GM21717 (cell line): ENCODE measurements around the gene ZNF322.
"Not testable (repeated sequence)": the region's sequence is repeated elsewhere in the genome, so short reads cannot be mapped to it uniquely, and the experiment has no call there.

ENCODE experiments used
- ATAC-seq: cut with Tn5 transposase; IDR thresholded peaks from one replicate; pipeline ENCODE4 v1.9.1; 2021; ENCODE audit warnings: mild to moderate bottlenecking, moderate library complexity; ENCODE audit not compliant: unreplicated experiment

The ZNF322 gene, protein sequence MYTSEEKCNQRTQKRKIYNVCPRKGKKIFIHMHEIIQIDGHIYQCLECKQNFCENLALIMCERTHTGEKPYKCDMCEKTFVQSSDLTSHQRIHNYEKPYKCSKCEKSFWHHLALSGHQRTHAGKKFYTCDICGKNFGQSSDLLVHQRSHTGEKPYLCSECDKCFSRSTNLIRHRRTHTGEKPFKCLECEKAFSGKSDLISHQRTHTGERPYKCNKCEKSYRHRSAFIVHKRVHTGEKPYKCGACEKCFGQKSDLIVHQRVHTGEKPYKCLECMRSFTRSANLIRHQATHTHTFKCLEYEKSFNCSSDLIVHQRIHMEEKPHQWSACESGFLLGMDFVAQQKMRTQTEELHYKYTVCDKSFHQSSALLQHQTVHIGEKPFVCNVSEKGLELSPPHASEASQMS

DNA sequence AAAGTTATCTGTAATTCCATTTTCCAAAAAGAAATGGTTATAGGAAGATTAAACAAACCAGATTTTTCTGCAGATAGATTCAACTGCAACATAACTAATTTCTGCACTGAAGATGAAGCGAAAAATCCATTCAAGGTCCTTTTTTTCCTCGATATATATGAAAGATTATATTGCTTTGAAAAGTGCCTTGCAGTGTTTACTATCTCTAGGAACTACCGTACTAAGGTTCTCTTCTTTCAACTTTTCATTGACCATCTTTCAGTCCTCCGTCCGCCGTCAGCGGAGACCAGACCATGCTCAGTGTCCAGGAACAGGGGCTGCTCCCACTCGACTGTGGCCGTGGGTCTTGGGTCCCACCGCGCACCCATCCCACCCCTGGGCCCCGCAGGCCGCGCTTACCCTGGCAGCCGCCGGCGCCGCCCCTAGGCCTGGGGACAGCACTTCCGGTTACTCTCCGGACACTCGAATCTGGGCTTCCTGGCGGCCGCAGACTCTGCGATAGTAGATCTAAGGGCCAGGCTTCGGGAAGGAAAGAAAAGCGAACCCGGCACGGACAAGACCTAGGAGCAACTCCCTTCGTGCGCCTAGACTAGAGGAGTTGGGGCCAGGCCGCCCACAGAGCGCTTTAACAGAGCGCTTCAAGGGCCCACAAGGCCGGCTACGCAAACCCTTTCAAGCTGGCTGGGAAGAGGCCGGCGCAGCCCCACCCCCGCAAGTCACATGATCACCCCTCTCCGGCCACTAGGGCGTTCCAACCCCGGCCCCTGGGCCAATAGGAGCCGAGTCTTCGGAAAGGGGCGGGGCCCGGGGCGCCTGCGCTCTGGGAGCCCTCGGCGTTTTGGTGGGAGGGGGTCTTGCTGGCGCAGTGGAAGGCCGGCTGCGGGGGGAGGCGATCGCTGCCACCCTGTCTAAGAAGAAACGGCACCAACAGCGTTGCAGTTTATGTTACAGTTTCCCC lies at the start of gene ZNF322:
TSS of gene ZNF322 (minus strand) at position 705 of the 958 bp plus-strand sequence. CDS start 21,193 bp downstream, outside the sequence.
- ATAC-seq = peak; percentile 98

- ATAC-seq = not testable (repeated sequence)
Observed at GRCh38 chr6:26705780-26706179, 46.2 kb upstream of the ZNF322 start.

DNA sequence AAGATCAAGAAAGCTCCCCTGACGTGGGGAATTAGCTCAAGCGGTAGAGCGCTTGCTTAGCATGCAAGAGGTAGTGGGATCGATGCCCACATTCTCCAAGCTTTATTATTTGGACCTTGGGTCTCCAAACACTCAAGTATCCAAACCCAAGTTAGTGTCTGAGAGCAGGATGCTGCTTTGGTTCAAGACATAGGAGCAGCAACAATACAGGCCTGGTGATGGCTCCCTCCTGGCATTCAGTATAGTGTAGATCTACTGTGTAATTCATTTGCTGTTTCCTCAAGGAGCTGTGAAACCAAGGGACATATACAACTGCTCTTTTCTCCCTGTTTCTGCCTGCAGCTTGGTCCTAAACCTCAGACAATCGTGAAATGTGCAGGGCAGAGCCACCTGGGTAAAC lies 45.8 kb upstream of the ZNF322 start:
- ATAC-seq = not testable (repeated sequence)

DNA sequence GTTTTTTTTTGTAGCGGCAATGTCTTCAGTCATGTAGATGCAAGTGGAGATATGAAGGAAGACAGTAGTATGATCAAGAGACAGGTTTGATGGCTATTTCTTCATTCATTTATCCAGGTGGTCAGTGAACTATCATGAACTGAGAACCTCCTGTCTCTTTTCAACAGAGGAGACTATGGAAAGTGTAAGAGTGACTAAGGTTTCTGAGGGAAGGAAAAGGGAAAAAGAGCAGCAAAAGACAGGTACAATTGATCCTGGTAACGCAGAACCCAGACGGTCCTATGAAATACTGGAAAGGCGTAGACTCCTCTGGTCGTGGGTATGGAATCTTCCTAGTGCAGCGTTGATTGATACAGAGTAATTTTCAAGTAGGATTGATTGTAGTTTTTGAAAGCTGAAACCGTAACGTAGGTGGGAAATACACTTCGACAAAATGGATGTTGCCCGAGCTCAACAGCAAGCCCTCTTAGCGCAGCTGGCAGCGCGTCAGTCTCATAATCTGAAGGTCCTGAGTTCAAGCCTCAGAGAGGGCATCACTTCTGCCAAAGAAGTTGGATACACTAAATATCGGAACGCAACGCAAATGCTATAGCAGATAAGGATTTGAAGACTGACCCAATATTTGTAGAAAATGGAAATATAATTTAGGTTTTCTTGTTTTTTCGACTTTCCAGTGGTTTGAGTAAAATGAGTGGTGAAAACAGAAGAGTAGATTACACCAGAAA lies 41.6 kb upstream of the ZNF322 start:
- not testable (repeated sequence) for ATAC-seq

DNA sequence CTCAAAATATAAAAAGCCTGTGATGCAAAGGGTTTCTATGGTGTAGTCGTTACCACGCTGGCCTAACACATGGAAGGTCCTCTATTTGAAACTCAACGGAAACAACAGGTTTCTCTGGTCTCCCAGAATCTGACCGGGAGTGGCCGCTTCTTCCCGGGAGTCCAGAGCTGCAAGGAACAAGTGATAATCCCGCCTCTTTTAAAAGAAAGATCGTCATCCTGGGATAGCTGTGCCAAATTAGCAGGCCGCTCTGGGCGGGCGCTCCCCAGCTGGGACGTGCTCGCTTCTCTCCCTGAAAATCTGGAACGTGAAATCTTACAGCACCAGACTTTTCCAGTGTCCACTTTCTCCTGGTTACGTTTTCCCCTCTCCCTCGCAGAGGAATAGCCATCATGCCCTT lies 38.0 kb upstream of the ZNF322 start:
- ATAC-seq = not testable (repeated sequence)

GRCh38 chr6:26689324-26689947 lies 29.9 kb upstream of the ZNF322 start:
- not testable (repeated sequence) for ATAC-seq

- ATAC-seq = not testable (repeated sequence)
Observed at GRCh38 chr6:26682435-26683042, 23.0 kb upstream of the ZNF322 start.

- ATAC-seq = not testable (repeated sequence)
Observed at GRCh38 chr6:26673287-26673686, 13.7 kb upstream of the ZNF322 start.

DNA sequence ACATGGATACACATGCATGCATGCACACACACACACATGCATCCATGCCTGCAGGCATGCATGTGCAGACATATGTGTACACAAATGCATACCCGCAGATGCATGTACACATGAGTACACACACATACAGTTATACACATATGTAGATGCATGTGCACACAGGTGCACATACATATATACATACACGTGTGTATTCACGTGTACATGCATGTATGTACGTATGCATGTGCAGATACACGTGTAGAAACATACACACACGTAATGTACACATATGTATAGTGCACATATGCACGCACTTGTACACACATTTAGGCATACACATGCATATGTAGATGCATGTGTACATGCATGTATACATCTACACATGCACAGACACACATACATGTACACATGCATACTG lies 11.0 kb upstream of the ZNF322 start:
- ATAC-seq = not testable (repeated sequence)

GRCh38 chr6:26670003-26670402 lies 10.5 kb upstream of the ZNF322 start:
- ATAC-seq = not testable (repeated sequence)

GRCh38 chr6:26660000-26660361 lies 435 bp upstream of the ZNF322 start:
- ATAC-seq = peak; percentile 29

DNA sequence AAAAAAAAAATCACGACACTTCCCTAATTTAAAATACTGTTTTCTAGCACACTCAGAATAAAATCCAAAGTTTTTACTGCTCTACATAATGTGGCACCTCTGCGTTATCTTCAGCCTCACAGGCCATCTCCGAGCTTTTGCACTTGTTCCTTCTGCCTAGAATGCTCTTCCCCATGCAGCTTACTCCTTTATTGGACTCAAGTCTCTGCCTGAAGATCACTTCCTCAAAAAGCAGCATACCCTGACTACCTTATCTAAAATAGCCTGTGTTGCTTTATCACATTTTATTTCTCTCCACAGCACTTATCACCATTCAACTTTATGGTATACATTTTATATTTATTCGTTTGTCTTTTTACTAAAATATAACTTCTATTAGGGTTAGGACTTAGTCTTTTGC lies 2.3 kb downstream of the ZNF322 start:
- ATAC-seq = no peak

GRCh38 chr6:26653007-26653406 lies 6.5 kb downstream of the ZNF322 start:
- no peak for ATAC-seq

DNA sequence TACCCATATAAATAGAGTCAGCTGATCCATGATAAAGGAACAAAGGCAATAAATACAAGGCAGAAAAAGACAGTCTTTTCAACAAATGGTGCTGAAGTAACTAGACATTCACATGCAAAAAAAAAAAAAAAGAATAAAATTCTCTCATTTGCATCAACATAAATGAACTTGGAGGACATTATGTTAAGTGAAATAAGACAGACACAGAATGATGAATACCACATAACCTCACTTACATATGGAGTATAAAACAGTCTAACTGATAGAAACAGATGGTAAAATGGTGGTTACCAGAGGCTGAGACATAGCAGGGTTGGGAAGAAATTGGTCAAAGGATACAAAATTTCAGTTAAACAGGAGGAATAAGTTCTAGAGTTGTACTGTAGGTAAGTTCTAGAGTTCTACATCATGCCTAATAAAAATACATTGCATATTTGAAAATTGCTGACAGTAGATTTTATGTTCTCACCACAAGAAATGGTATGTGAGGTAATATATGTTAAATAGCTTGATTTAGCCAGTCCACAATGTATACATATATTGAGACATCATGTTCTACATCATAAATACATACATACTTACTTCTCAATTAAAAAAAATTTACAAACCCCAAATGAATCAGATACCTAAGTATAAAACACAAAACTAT lies 8.3 kb downstream of the ZNF322 start:
- ATAC-seq = no peak

- ATAC-seq = no peak
Observed at GRCh38 chr6:26646074-26646473, 13.5 kb downstream of the ZNF322 start.

GRCh38 chr6:26640806-26641205 lies 18.7 kb downstream of the ZNF322 start:
- no peak for ATAC-seq

DNA sequence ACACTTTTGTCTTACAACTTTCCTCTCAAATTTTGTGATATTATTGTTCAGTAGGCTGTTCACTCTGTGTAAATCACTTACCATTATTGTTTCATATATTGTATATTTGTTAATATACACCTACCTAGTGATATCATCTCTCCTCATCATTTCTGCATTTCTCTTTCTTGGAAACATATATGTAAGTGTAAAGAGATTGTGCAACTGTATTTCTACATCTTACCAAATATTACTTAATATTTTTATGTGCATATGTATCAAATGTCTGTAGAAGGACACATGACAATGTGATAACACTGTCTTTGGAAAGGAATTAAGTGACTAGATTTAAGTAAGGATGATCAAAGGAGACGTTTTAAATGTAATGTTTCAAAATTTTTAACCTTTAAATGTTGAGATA lies 30.2 kb downstream of the ZNF322 start:
- no peak for ATAC-seq

DNA sequence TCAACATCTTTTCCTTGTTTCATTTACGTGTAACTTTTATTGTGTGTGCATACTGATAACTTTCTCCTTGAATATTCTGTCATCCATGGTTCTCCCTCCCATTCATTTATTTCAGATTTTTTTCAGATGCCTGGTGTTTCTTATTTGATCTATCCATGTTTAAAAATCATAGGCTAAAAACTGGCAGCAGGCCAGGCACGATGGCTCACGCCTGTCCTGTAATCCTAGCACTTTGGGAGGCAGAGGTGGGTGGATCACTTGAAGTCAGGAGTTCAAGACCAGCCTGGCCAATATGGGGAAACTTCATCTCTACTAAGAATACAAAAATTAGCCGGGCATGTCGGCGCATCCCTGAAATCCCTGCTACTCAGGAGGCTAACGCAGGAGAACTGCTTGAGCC lies 31.7 kb downstream of the ZNF322 start:
- ATAC-seq = no peak

DNA sequence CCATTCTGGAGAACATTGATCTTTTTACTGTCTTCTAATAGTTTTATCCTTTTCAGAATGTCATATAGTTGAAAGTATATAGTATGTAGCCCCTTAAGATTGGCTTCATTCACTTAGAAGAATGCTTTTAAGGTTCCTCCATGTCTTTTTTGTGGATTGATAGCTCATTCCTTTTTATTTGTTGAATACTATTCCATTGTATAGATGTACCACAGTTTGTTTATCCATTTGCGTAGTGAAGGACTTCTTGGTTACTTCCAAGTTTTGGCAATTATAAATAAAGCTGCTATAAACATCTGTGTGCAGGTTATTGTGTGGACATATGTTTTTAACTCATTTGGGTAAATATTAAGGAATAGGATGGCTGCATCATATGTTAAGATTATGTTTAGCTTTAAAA lies 35.0 kb downstream of the ZNF322 start:
- no peak for ATAC-seq
